HG03558 (cell line): Measurements from ENCODE around the gene CLEC4E.
"Not testable (repeated sequence)": the region's sequence is repeated elsewhere in the genome, so short reads cannot be mapped to it uniquely, and the experiment has no call there.

Experiments
- ATAC-seq: cut with Tn5 transposase; IDR thresholded peaks from one replicate; pipeline ENCODE4 v1.9.1; 2021; ENCODE audit warnings: moderate number of reproducible peaks; ENCODE audit not compliant: unreplicated experiment; ENCODE audit errors: extremely low read depth

CLEC4E gene

GRCh38 chr12:8544295-8544694, 3.6 kb upstream of the CLEC4E start:
- ATAC-seq: no peak

GRCh38 chr12:8541562-8541961, 857 bp upstream of the CLEC4E start:
- no peak for ATAC-seq

GRCh38 chr12:8537820-8538219, 2.9 kb downstream of the CLEC4E start:
- ATAC-seq: not testable (repeated sequence)

GRCh38 chr12:8532045-8532444, 8.7 kb downstream of the CLEC4E start:
- ATAC-seq: no peak

- no peak for ATAC-seq
These were observed 13.2 kb downstream of the CLEC4E start for GRCh38 chr12:8527250-8528130.

- no peak for ATAC-seq
These were observed 21.5 kb downstream of the CLEC4E start for GRCh38 chr12:8519171-8519570.

- no peak for ATAC-seq
These were observed 22.7 kb downstream of the CLEC4E start for GRCh38 chr12:8517971-8518370.

GRCh38 chr12:8513256-8513655, 27.4 kb downstream of the CLEC4E start, which contains the start of gene CLEC4D:
Gene CLEC4D, plus strand, starts transcription at chr12:8513503. Its CDS starts 230 bp downstream, at chr12:8513733.
- ATAC-seq: no peak

- no peak for ATAC-seq
These were observed 31.5 kb downstream of the CLEC4E start for GRCh38 chr12:8508910-8509841.

- no peak for ATAC-seq
These were observed 32.5 kb downstream of the CLEC4E start for GRCh38 chr12:8508223-8508622.

GRCh38 chr12:8507596-8507995, 33.1 kb downstream of the CLEC4E start:
- ATAC-seq: no peak

- no peak for ATAC-seq
These were observed 36.4 kb downstream of the CLEC4E start for GRCh38 chr12:8504351-8504750.

- ATAC-seq: no peak
These were observed 39.0 kb downstream of the CLEC4E start for GRCh38 chr12:8501720-8502119.

- no peak for ATAC-seq
These were observed 41.1 kb downstream of the CLEC4E start for GRCh38 chr12:8499616-8500015.

- not testable (repeated sequence) for ATAC-seq
These were observed 44.6 kb downstream of the CLEC4E start for GRCh38 chr12:8496074-8496473.

- not testable (repeated sequence) for ATAC-seq
These were observed 45.0 kb downstream of the CLEC4E start for GRCh38 chr12:8495671-8496070.

- ATAC-seq: peak; percentile 89
These were observed 47.6 kb downstream of the CLEC4E start for GRCh38 chr12:8493084-8493483.

GRCh38 chr12:8491646-8492530, 48.8 kb downstream of the CLEC4E start:
- ATAC-seq: no peak
